Epithelial cell of umbilical artery (primary cell): Measurements from ENCODE around the gene RBM25. TPM values are rescaled to one million over a fixed set of nuclear protein-coding genes. Genes with fewer than 3 reads are reported as not detected.

Experiments
- total RNA-seq: library from RNA; depleted of rRNA; stranded (reverse); fragments of >200 nt; gene quantifications from 2 replicates; pipeline ENCODE4 v1.2.3, GENCODE V29; 2014

RBM25 gene
- 24.7 and 31.5 TPM in 2 replicates for total RNA-seq

GRCh38 chr14:73058224-73058921 lies at the start of gene RBM25:
TSS of gene RBM25 (plus strand) at chr14:73058534. CDS start at chr14:73071642, 13,108 bp downstream.

GRCh38 chr14:73026845-73027542 lies 31.3 kb upstream of the RBM25 start, which contains the start of gene ZFYVE1:
TSS of gene ZFYVE1 (minus strand) at chr14:73027106. CDS start at chr14:73024508, 2,598 bp downstream.

GRCh38 chr14:73136387-73137225 lies 78.3 kb downstream of the RBM25 start, which contains the start of gene PSEN1:
TSS of gene PSEN1 (plus strand) at chr14:73136507. CDS start at chr14:73148020, 11,513 bp downstream.

Other genes with a start within 250 kb of the RBM25 start
- 2.3 and 3.3 TPM in 2 replicates for gene DPF3, start 164.4 kb upstream of the RBM25 start, total RNA-seq
- gene DCAF4, start 132.1 kb upstream of the RBM25 start, total RNA-seq, result 8.8 and 15.0 TPM in 2 replicates
- 8.8 and 11.6 TPM in 2 replicates for gene ZFYVE1, start 31.4 kb upstream of the RBM25 start, total RNA-seq
- 34.1 and 57.3 TPM in 2 replicates for gene PSEN1, start 78.0 kb downstream of the RBM25 start, total RNA-seq
- gene PAPLN, start 179.0 kb downstream of the RBM25 start, total RNA-seq, result 0.65 and 1.2 TPM in 2 replicates